Heart left ventricle (tissue), 13 donors: ENCODE results near the gene PPP2R2D.

Experiments
- CTCF ChIP-seq, 12 donors: fragments of 200-600 bp; sonication (generic) in 4 of 12; IDR thresholded peaks; one replicate each; pipeline versions ENCODE4 v1.5.0 to v1.8.0; 2018 to 2022; ENCODE audit warnings: antibody characterized with exemption in 12 of 12, mild to moderate bottlenecking in 5 of 12
- POLR2A ChIP-seq, 2 donors: fragments of 450-650 bp; IDR thresholded peaks; one replicate each; pipeline ENCODE4 v1.6.1; 2017; ENCODE audit warnings: antibody characterized with exemption in 2 of 2, mild to moderate bottlenecking in 2 of 2, moderate library complexity in 2 of 2
- donor health status: ischemic (EF 13 %, LVEDD 7.1; RV severe dilation, severe dysfunction).
- donor health status: DM: no; HTN: yes; CAD: no.
- donor health status: DM: no; HTN: no; CAD: no.
- donor health status: ischemic (EF 25% LVEDD 6.9; RV normal size, moderate dysfunction).
- donor health status: ischemic (EF 25% LVEDD 5.7; RV mildly dilated, moderate dysfunction).
- donor health status: ischemic (EF 35%, LVEDD 5.7; RV mildly dilated, moderate dysfunction).
- donor health status: nonischemic (EF 11% LVEDD 7.7; RV severe dilation, severe dysfunction).
- donor health status: DM: yes; HTN: yes; CAD: no.
- donor health status: PGD.
- donor health status: ischemic (EF 29% LVEDD 5.4; RV normal size, mild dysfunction).
- donor health status: nonischemic (EF 23%, LVEDD 6.1; RV moderate dilation, normal function).

- TF ChIP-seq CTCF (IDR thresholded peaks at IDR 0.05), result no peak
- TF ChIP-seq POLR2A (IDR thresholded peaks at IDR 0.05), result no peak
Measured at GRCh38 chr10:131934769-131935168, 34.0 kb downstream of the PPP2R2D start.
